NT2/D1 (cell line): Measurements from ENCODE around the gene MCCC1.
"Not testable (repeated sequence)": the region's sequence is repeated elsewhere in the genome, so short reads cannot be mapped to it uniquely, and the experiment has no call there.

Source experiments
- YY1 ChIP-seq: IDR thresholded peaks from 2 replicates; pipeline ENCODE4 v1.6.1; 2011; ENCODE audit not compliant: insufficient read length, insufficient read depth
- ZNF274 ChIP-seq: IDR thresholded peaks from 2 replicates; pipeline ENCODE4 v1.6.1; 2011; ENCODE audit warnings: mild to moderate bottlenecking, low read depth, low read length

DNA sequence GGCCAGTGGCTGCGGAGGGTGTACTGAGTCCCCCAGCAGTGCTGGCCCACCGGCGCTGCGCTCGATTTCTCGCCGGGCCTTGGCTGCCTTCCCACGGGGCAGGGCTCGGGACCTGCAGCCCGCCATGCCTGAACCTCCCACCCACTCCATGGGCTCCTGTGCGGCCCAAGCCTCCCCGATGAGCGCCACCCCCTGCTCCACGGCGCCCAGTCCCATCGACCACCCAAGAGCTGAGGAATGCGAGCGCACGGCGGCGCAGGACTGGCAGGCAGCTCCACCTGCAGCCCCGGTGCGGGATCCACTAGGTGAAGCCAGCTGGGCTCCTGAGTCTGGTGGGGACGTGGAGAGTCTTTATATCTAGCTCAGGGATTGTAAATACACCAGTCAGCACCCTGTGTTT, 1.7 kb upstream of the MCCC1 start:
- TF ChIP-seq ZNF274, YY1: not testable (repeated sequence)
